ENCODE measurements around the gene ZNF614.

Gene ZNF614

GRCh38 chr19:51971624-51972023, 56.6 kb downstream of the ZNF614 start:
- no peak for DNase-seq (ENCODE audit: low read depth)
- H3K4me3 ChIP-seq (ENCODE audit: control insufficient read depth, low read depth, low read length) = no peak overlapping the region
- TF ChIP-seq, protein P1, sequence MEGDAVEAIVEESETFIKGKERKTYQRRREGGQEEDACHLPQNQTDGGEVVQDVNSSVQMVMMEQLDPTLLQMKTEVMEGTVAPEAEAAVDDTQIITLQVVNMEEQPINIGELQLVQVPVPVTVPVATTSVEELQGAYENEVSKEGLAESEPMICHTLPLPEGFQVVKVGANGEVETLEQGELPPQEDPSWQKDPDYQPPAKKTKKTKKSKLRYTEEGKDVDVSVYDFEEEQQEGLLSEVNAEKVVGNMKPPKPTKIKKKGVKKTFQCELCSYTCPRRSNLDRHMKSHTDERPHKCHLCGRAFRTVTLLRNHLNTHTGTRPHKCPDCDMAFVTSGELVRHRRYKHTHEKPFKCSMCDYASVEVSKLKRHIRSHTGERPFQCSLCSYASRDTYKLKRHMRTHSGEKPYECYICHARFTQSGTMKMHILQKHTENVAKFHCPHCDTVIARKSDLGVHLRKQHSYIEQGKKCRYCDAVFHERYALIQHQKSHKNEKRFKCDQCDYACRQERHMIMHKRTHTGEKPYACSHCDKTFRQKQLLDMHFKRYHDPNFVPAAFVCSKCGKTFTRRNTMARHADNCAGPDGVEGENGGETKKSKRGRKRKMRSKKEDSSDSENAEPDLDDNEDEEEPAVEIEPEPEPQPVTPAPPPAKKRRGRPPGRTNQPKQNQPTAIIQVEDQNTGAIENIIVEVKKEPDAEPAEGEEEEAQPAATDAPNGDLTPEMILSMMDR (IDR thresholded peaks at IDR 0.05; ENCODE audit: control insufficient read depth, insufficient read depth, low read depth, low read length, missing control alignments) = no peak

GRCh38 chr19:51970718-51971117, 57.5 kb downstream of the ZNF614 start:
- no peak overlapping the region for H3K4me3 ChIP-seq (ENCODE audit: control insufficient read depth, low read depth, low read length)
- TF ChIP-seq, protein P1 (IDR thresholded peaks at IDR 0.05; ENCODE audit: control insufficient read depth, insufficient read depth, low read depth, low read length, missing control alignments) = no peak
- DNase-seq (ENCODE audit: low read depth) = no peak

DNA sequence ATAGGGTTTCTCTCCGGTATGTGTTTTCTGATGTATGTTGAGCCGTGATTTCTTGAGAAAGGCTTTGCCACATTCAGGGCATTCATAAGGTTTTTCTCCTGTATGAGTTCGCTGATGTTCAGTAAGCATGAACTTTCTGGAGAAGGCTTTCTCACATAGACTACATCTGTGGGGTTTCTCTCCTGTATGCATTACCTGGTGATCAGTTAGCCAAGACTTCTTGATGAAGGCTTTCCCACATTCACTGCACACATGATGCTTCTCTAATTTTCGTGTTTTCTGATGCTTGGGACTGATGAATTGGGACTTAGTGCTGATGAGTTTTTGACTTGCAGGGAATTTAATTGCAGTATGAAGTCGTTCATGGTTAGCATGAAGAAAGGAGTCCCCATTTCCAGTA, 62.6 kb downstream of the ZNF614 start:
- TF ChIP-seq, protein P1 (IDR thresholded peaks at IDR 0.05; ENCODE audit: control insufficient read depth, insufficient read depth, low read depth, low read length, missing control alignments) = no peak
- no peak for DNase-seq (ENCODE audit: low read depth)

More for the DNA sequence above, 62.6 kb downstream of the ZNF614 start:
- no peak overlapping the region for H3K4me3 ChIP-seq (ENCODE audit: control insufficient read depth, low read depth, low read length)

Data from AG09309 (cell line).